NCI-H128 (cell line): Measurements from ENCODE around the gene CNIH3.
A peak's percentile ranks its signal among the peaks of the same experiment; 100 is the strongest.

Experiments
- DNase-seq: peaks from one replicate; lab custom pipeline; 2025; ENCODE audit not compliant: unreplicated experiment; lab: John Stamatoyannopoulos, UW

Gene CNIH3

DNA sequence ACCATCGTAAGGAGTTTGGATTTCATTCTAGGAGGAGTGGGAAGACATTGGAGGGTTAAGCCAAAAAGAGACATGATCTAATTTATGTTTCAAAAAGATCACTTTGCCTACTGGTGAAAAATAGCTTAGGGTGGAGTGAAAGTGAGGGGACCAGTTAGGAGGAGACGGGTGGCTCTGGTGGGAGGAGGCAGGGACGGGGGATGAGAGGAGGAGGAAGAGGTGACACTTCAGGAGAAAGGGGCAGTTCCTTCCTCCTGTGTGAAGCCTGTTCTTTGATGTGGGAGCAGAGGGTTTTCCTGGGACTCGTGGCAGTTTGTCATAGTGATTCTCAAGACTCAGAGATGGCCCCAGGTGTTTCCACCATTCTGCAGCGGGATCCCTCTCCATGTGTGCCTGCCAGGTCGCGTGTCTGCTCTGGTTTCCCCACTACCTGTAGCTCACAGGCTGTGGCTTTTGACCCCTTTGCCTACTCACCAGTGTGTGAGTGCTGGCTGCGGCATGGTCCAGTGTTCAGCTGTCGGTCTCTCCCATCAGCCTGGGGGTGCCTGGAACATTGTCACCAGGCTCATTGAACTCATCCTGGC lies 102.4 kb downstream of the CNIH3 start:
- DNase-seq = no peak

- DNase-seq = no peak
Measured at GRCh38 chr1:224719716-224720115, 103.6 kb downstream of the CNIH3 start.

- DNase-seq = no peak
Measured at GRCh38 chr1:224720216-224720615, 104.1 kb downstream of the CNIH3 start.

DNA sequence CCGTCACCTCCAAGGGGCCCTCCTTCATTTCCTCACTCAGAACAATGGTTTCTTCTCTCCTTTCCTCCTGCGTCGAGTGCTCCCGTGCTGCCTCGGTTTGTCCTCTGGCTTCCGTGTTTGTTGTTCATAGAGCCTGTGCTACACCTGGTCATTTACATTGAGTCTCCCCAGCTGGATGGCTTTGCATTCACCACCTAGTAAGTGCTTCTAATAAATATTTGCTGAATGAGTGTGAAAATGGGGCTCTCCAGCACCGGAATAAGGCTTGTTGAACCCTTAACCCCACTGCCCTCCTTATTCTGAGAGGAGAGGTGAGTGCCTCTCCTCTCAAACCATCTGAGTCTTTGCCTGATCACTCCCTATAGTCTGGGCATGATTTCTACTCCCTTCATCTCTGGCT lies 104.9 kb downstream of the CNIH3 start:
- no peak for DNase-seq

- DNase-seq = no peak
Measured at GRCh38 chr1:224722838-224723237, 106.7 kb downstream of the CNIH3 start.

- DNase-seq = no peak
Measured at GRCh38 chr1:224724566-224724965, 108.4 kb downstream of the CNIH3 start.

DNA sequence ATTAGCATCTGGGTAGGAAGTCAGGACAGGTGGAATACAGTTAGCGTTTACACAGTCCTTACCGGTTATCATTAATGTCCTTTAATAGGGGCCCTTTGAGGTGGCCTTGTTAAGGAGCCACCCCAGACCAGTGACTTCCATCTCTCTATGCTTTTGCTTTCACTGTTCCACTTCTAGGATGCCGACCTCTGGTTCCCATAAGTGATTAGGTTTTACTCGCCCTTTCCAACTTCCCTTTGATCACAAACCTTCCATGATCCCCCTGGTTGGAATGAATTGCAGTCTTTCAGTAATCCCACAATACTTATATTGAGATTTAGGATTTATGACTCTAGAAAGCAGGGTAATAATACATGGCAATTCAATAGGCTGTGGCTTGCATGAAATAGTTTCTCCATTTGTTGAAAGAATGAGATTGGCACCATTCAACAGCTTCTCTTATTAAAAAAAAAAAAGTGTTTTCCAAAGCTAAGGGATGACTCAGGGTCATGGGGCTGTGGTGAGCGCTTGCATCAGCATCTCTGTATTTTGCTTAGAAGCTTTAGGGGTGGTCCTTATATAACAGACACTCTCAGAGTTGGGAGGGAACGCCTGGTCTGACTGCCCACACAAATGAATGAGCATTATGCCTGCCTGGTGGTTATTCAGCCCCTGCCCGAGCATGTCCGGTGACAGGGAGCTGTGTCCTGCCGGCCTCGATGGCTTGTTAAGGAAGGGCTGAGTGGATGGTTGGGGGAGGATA lies 110.5 kb downstream of the CNIH3 start:
- no peak for DNase-seq

DNA sequence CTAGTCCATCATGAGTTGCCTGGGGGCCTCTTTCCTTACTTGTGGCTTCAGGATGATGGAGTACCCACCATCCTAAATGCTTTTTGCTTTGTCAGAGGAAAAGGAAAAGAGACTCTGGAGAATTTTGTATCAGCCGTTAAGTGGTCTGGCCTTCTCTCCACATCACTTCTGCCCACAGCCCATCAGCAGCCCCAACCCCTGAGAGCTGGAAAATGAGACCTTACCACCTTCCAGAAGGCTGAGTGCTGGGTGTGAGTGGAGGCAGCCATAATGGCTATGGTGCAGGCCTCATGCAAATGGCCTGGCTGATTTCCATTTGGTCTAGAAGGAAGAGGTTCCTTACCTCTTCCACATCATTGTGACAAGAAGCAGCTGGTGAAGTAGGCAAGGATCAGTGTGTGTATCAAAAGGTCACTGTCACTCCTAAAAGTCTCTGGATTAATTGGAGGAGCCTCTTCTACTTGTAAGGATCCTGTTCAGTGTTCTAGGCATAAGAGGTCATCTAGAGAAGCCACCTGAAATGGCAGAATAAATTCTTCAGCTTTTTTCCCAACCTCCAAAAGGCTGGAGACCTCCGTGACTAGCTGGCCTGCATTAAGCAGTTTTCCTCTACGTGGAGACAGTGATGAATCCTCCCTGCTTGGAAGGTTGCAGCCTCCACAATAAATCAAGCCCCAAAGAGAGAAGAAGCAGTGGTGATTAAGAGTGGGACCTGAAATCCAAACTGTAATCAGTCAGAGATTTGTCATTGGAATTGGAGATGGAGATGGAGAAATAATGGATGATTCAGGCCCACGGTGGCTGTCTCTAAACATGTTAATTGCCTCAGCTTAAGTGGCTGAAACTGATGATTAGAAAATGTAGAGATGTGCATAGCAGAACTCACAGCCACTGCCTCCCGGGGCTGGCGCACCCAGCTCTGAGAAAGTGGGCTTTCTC lies 111.5 kb downstream of the CNIH3 start:
- DNase-seq = no peak

- no peak for DNase-seq
Measured at GRCh38 chr1:224730540-224730939, 114.4 kb downstream of the CNIH3 start.

DNA sequence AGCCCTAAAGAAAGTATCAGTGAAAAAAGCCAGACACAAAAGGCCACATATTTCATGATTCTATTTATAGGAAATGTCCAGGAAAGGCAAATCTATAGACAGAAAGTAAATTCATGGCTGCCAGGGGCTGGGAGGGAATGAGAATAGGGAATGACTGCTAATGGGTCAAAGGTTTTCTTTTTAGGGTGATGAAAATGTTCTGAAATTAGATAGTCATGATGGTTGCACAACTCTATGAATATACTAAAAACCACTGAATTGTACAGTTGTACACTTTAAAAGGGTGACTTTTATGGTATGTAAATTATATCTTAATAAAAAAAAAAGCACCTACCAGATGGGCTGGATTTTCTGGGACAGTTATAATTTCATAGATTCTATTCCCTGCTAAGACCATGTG lies 114.8 kb downstream of the CNIH3 start:
- no peak for DNase-seq

GRCh38 chr1:224731633-224732032 lies 115.5 kb downstream of the CNIH3 start:
- DNase-seq = no peak

DNA sequence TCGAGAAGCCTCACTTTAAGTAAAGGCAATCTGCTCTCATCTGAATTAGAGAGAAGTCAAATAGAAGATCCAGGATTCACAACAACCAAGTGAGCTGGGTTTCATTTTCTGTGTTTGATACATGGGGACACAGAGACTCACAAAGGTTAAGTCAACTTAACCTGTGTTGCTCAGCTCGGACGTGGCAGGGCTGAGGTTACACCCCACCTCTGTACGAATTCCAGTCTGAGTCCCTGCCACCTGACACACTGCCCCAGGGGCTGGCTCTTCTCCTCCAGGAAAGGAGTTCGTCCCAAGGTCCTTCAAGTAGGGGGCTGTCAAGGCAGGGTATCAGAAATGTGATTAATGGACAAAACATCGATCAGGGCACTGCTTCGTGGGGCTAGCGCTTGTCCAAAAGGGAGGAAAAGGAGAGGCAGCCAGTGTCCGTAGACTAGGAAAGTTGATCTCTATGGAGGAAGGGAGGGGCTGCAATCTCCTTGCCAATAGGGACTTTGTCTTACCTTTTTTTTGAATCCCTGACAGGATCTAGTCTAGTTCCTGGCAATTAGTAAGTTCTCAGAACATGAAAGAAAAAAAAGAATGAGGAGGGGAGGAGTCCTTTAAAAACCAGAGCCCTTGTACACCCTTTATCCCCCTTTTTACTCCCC lies 116.4 kb downstream of the CNIH3 start:
- no peak for DNase-seq

GRCh38 chr1:224733027-224733911 lies 117.2 kb downstream of the CNIH3 start:
- DNase-seq = peak; percentile 14

- no peak for DNase-seq
Measured at GRCh38 chr1:224734261-224734935, 118.3 kb downstream of the CNIH3 start.

DNA sequence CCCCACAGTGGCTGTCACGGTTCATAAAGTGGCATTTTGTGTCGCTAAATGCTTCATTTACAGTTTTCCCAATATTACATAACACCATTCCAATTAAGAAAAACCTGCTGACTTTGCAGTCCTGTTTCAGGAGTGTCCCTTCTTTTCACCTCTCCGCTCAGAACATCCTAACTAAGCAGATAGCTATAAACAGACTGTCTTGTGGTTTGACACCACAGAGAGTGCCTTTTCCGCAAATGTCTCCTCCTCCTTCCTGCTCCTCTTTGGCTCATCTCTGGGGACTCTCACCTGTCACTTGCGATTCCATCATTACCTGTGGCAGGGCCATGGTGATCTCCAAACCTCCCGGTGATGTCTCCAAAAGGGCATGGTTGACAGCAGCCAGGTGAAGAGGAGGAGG lies 119.0 kb downstream of the CNIH3 start:
- DNase-seq = no peak

- no peak for DNase-seq
Measured at GRCh38 chr1:224736619-224737352, 120.7 kb downstream of the CNIH3 start.

DNA sequence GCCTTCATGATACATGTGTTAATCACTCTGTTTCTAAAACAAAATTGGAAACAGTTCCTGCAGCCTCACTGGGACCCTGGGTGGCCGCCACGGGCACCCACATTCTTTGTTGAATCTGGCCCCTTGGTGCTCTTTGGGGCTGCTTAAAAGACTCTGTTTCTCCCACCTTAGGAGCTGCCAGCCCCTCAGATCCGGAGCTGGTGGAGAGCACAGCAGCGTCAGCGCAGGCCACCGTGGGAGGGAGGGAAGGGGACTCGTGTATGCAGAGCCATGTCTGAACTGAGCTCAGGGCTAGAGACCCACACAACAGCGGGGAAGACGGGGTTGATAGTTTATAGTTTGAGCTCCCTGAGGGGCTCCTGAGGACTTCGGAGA lies 121.2 kb downstream of the CNIH3 start:
- DNase-seq = no peak

DNA sequence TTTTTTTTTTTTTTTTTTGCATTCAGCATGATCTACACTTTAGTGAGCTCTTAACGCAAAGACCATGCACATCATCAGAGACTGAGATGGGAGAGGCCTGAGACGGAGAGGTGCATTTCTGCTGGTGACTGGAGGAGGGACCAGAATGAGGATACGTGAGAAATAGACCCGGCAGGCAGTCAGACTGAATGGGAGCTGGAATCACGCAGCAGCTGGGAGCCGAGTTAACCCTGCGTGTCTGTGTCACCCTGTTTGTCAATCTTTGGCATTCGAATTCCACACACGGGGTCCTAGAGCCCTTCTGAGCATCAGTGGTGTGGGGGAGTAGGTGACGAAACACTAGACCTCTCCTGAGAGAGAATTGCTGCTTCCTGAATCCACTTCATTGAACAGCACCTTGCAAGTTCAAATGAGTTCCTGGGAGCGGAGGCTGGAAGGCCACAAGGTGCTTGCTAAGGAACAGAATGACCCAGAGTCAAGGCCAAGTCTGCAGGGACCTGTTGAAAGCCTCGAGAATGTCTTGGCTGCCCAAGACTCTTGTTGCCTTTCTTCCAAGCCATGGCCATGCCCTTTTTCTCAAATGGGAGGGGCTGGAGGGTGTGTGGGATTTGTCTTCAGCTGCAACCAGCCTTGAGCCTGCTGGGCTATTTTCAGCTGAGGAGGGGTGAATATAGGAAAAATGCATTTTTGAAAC lies 123.3 kb downstream of the CNIH3 start:
- DNase-seq = no peak
